Spleen (tissue), 11 donors: Measurements from ENCODE around the gene IDH1. TPM values are rescaled to one million over a fixed set of nuclear protein-coding genes. Genes with fewer than 3 reads are reported as not detected.

ENCODE experiments used
- DNase-seq: peaks from one replicate; pipeline ENCODE4 v3.0.0-alpha.2; 2020
- H3K27ac ChIP-seq, 8 donors: fragments of 200-600 bp; sonication (generic) in 7 of 8; 1 replicate in 4 of 8; 2 replicates in 4 of 8; pipeline versions ENCODE4 v1.5.0 to v1.8.0; 2016 to 2021; ENCODE audit warnings: inconsistent platforms in 4 of 8, mild to moderate bottlenecking in 4 of 8, moderate library complexity in 1 of 8
- H3K27me3 ChIP-seq, 7 donors: fragments of 200-600 bp; sonication (generic) in 6 of 7; replicated peaks in 1 of 7; 1 replicate in 4 of 7; 2 replicates in 3 of 7; pipeline versions ENCODE4 v1.5.0 to v1.8.0; 2016 to 2021; ENCODE audit warnings: inconsistent platforms in 3 of 7, mild to moderate bottlenecking in 1 of 7
- H3K36me3 ChIP-seq, 6 donors: fragments of 200-600 bp; sonication (generic) in 5 of 6; 1 replicate in 4 of 6; 2 replicates in 2 of 6; pipeline versions ENCODE4 v1.5.0 to v1.8.0; 2016 to 2021; ENCODE audit warnings: inconsistent platforms in 2 of 6
- H3K4me1 ChIP-seq, 6 donors: fragments of 200-600 bp; sonication (generic) in 5 of 6; 1 replicate in 3 of 6; 2 replicates in 3 of 6; pipeline versions ENCODE4 v1.5.0 to v1.8.0; 2016 to 2021; ENCODE audit warnings: inconsistent platforms in 3 of 6
- H3K4me3 ChIP-seq, 8 donors: fragments of 200-600 bp; sonication (generic) in 7 of 8; 1 replicate in 4 of 8; 2 replicates in 4 of 8; pipeline versions ENCODE4 v1.5.0 to v1.8.0; 2016 to 2021; ENCODE audit warnings: inconsistent platforms in 4 of 8, mild to moderate bottlenecking in 4 of 8, moderate library complexity in 2 of 8
- H3K9me3 ChIP-seq, 8 donors: fragments of 200-600 bp; sonication (generic) in 7 of 8; 1 replicate in 4 of 8; 2 replicates in 4 of 8; pipeline versions ENCODE4 v1.5.0 to v1.8.0; 2016 to 2021; ENCODE audit warnings: inconsistent platforms in 4 of 8
- CTCF ChIP-seq, 11 experiments: fragments of 200-600 bp in 7 of 11; fragments of 450-650 bp in 4 of 11; sonication (generic) in 4 of 11; IDR thresholded peaks in 8 of 11; conservative IDR thresholded peaks in 3 of 11; 1 replicate in 7 of 11; 2 replicates in 4 of 11; pipeline versions ENCODE4 v1.4.0 to v1.8.0; 2016 to 2021; ENCODE audit warnings: antibody characterized with exemption in 11 of 11, inconsistent platforms in 4 of 11, mild to moderate bottlenecking in 1 of 11
- POLR2A ChIP-seq, 3 donors: fragments of 450-650 bp; IDR thresholded peaks; one replicate each; pipeline ENCODE4 v1.5.1; 2017; ENCODE audit warnings: antibody characterized with exemption in 3 of 3, mild to moderate bottlenecking in 1 of 3
- POLR2AphosphoS5 ChIP-seq, 3 donors: sonication (generic); formaldehyde crosslinking; IDR thresholded peaks; one replicate each; pipeline ENCODE4 v1.5.1; 2017; ENCODE audit warnings: antibody characterized with exemption in 3 of 3
- WGBS, 5 donors: extraction: QIAGEN DNeasy Blood & Tissue Kit in 3 of 5; methylation state at CpG; one replicate each; pipeline versions ENCODE4 v1.1.5 to v1.1.7; 2013 to 2018; 5-methylcytosine and 5-hydroxymethylcytosine counted together
- intact Hi-C: fragments of 100-400 bp; cut with DNase I; formaldehyde crosslinking; loops from one replicate; pipeline ENCODE4 v1.15.0; 2023; ENCODE audit warnings: low total_unique reads
- polyA plus RNA-seq, 3 donors: library from polyadenylated mRNA; stranded (reverse); fragments of 200-250 nt; gene quantifications; one replicate each; pipeline ENCODE4 v1.2.1, GENCODE V29; 2013
- total RNA-seq, 7 donors: library from RNA; depleted of rRNA in 3 of 7; stranded (reverse); fragments of >200 nt in 3 of 7; fragmentation: NEBNext Ultra II Directional in 4 of 7; extraction: Animal tissue kit (Norgen Biotek cat#: 25700) in 4 of 7; gene quantifications; one replicate each; pipeline versions ENCODE4 v1.1.0 to v1.2.1, GENCODE V29; 2016 to 2021
- donor health status: healthy with polysubstance abuse.
- donor health status: DM: no; HTN: no; CAD: no; lungs with moderate emphysema.
- donor health status: DM: no; HTN: no; CAD: no.
- donor health status: Bipolar disorder and iron deficiency.
- donor health status: healthy.
- donor health status: DM: no; HTN: no; CAD: no.
- donor health status: DM: yes; HTN: yes; CAD: no.

IDH1 gene
- total and polyA plus RNA-seq, 10 donors, result 26.8 to 101 (median 68.0) TPM

- 53 to 65% (median 60%) methylated on average over 4 of the region's 4 CpGs for WGBS, 5 donors
- Histone ChIP-seq H3K27me3 (no peaks in the 10 kb centered on the region), H3K9me3 (peaks cover 0 to 11% (median 8%) of the 10 kb centered on the region in 8 donors), H3K36me3 (peaks cover 0 to 100% (median 70%) of the 10 kb centered on the region in 6 donors), H3K4me1 (peaks cover 0 to 20% (median 10%) of the 10 kb centered on the region in 6 donors), H3K27ac (peak overlapping the region in 6 of 8 donors; percentile 6 to 50 (median 38)), H3K4me3 (no peak overlapping the region)
- TF ChIP-seq CTCF (IDR thresholded peaks at IDR 0.05 in 8 of 11, conservative IDR thresholded peaks at IDR 0.05 in 3 of 11) (no peak), POLR2A (IDR thresholded peaks at IDR 0.05) (no peak), POLR2AphosphoS5 (IDR thresholded peaks at IDR 0.05) (no peak)
- intact Hi-C loops, result no loop called here
- DNase-seq, result no peak
Observed at GRCh38 chr2:208285853-208286252, 31.0 kb upstream of the IDH1 start.

GRCh38 chr2:208280933-208281332 is 26.1 kb upstream of the IDH1 start:
- peak overlapping the region in 1 of 8 donors; percentile 11 for H3K27ac ChIP-seq
- H3K4me1 ChIP-seq, result peaks cover 0 to 24% (median 9%) of the 10 kb centered on the region in 6 donors
- H3K4me3 ChIP-seq, result no peak overlapping the region
- H3K27me3 ChIP-seq, result no peaks in the 10 kb centered on the region
- no peak for TF ChIP-seq POLR2AphosphoS5 (IDR thresholded peaks at IDR 0.05)
- no peak for TF ChIP-seq POLR2A (IDR thresholded peaks at IDR 0.05)
- TF ChIP-seq CTCF (IDR thresholded peaks at IDR 0.05 in 8 of 11, conservative IDR thresholded peaks at IDR 0.05 in 3 of 11), result no peak
- intact Hi-C loops, result no loop called here
- peaks cover 4 to 100% (median 74%) of the 10 kb centered on the region in 6 donors for H3K36me3 ChIP-seq
- H3K9me3 ChIP-seq, result peaks cover 0 to 7% (median 3%) of the 10 kb centered on the region in 8 donors
- DNase-seq, result no peak
- 38 to 62% (median 52%) methylated on average over 3 of the region's 3 CpGs for WGBS, 5 donors

- WGBS, 5 donors, result 93 to 97% (median 94%) methylated on average over 2 of the region's 2 CpGs
- H3K4me1 ChIP-seq, result peaks cover 0 to 22% (median 4%) of the 10 kb centered on the region in 6 donors
- intact Hi-C loops, result no loop called here
- TF ChIP-seq POLR2AphosphoS5 (IDR thresholded peaks at IDR 0.05), result no peak
- no peak for TF ChIP-seq CTCF (IDR thresholded peaks at IDR 0.05 in 8 of 11, conservative IDR thresholded peaks at IDR 0.05 in 3 of 11)
- no peak for TF ChIP-seq POLR2A (IDR thresholded peaks at IDR 0.05)
- no peak overlapping the region for H3K4me3 ChIP-seq
- peaks cover 0 to 7% (median 3%) of the 10 kb centered on the region in 8 donors for H3K9me3 ChIP-seq
- DNase-seq, result no peak
- no peak overlapping the region for H3K27ac ChIP-seq
- no peaks in the 10 kb centered on the region for H3K27me3 ChIP-seq
- peaks cover 4 to 100% (median 75%) of the 10 kb centered on the region in 6 donors for H3K36me3 ChIP-seq
Observed at GRCh38 chr2:208280234-208280633, 25.4 kb upstream of the IDH1 start.

- Histone ChIP-seq H3K9me3 (peaks cover 0 to 7% (median 3%) of the 10 kb centered on the region in 8 donors), H3K4me1 (peaks cover 0 to 30% (median 2%) of the 10 kb centered on the region in 6 donors), H3K4me3 (no peak overlapping the region), H3K27me3 (no peaks in the 10 kb centered on the region), H3K36me3 (peaks cover 4 to 100% (median 79%) of the 10 kb centered on the region in 6 donors), H3K27ac (no peak overlapping the region)
- intact Hi-C loops, result no loop called here
- 92 to 97% (median 96%) methylated on average over 2 of the region's 2 CpGs for WGBS, 5 donors
- DNase-seq, result no peak
- TF ChIP-seq CTCF (IDR thresholded peaks at IDR 0.05 in 8 of 11, conservative IDR thresholded peaks at IDR 0.05 in 3 of 11) (no peak), POLR2A (IDR thresholded peaks at IDR 0.05) (no peak), POLR2AphosphoS5 (IDR thresholded peaks at IDR 0.05) (no peak)
Observed at GRCh38 chr2:208279236-208279635, 24.4 kb upstream of the IDH1 start.
